Transverse colon (tissue), 4 donors: ENCODE measurements around the gene NCKAP5. TPM values are rescaled to one million over a fixed set of nuclear protein-coding genes. Genes with fewer than 3 reads are reported as not detected.

Experiments
- DNase-seq: peaks from one replicate; pipeline ENCODE4 v3.0.0-alpha.2; 2019
- H3K27ac ChIP-seq, 4 donors: fragments of 200-600 bp; sonication (generic); 2 replicates each; pipeline ENCODE4 v1.5.1; 2016 to 2018; ENCODE audit warnings: inconsistent platforms in 4 of 4
- H3K27me3 ChIP-seq: fragments of 200-600 bp; sonication (generic); 2 replicates; pipeline ENCODE4 v1.5.1; 2017; ENCODE audit warnings: inconsistent platforms
- H3K36me3 ChIP-seq, 4 donors: fragments of 200-600 bp; sonication (generic); 2 replicates each; pipeline ENCODE4 v1.5.1; 2017 to 2019; ENCODE audit warnings: inconsistent platforms in 4 of 4
- H3K4me1 ChIP-seq, 4 donors: fragments of 200-600 bp; sonication (generic); 2 replicates each; pipeline ENCODE4 v1.5.1; 2017 to 2020; ENCODE audit warnings: inconsistent platforms in 4 of 4
- H3K4me3 ChIP-seq, 4 donors: fragments of 200-600 bp; sonication (generic); 1 replicate in 1 of 4; 2 replicates in 3 of 4; pipeline versions ENCODE4 v1.5.1 to v1.6.1; 2017 to 2019; ENCODE audit warnings: inconsistent platforms in 4 of 4
- H3K9me3 ChIP-seq, 2 donors: fragments of 200-600 bp; sonication (generic); 2 replicates each; pipeline ENCODE4 v1.5.1; 2017 to 2019; ENCODE audit warnings: inconsistent platforms in 2 of 2
- EP300 ChIP-seq: sonication (generic); formaldehyde crosslinking; IDR thresholded peaks from one replicate; pipeline ENCODE4 v1.6.1; 2017; ENCODE audit warnings: antibody characterized with exemption, low read depth
- POLR2A ChIP-seq: fragments of 450-650 bp; IDR thresholded peaks from one replicate; pipeline ENCODE4 v1.6.1; 2016; ENCODE audit warnings: antibody characterized with exemption, mild to moderate bottlenecking, moderate library complexity
- POLR2AphosphoS5 ChIP-seq, 3 donors: sonication (generic); formaldehyde crosslinking; IDR thresholded peaks; one replicate each; pipeline ENCODE4 v1.6.1; 2016; ENCODE audit warnings: antibody characterized with exemption in 3 of 3
- WGBS, 2 donors: methylation state at CpG; one replicate each; pipeline ENCODE4 v1.1.5; 2018; ENCODE audit warnings: low coverage in 1 of 2; 5-methylcytosine and 5-hydroxymethylcytosine counted together
- in situ Hi-C, 4 donors: fragments of 200-750 bp; cut with MboI; loops; one replicate each; pipeline versions ENCODE4 v1.15.0 to v1.15.1; 2017; ENCODE audit warnings: low sequenced_read_pairs in 3 of 4, low pct_ligation_motif_present in 1 of 4, low pct_unique_long_range_greater_than_20kb in 1 of 4
- intact Hi-C: fragments of 100-400 bp; cut with DNase I; formaldehyde crosslinking; loops from one replicate; pipeline ENCODE4 v1.15.1; 2023; ENCODE audit warnings: low total_unique reads
- total RNA-seq, 4 donors: library from RNA; depleted of rRNA; stranded (reverse); fragments of >200 nt; gene quantifications; one replicate each; pipeline ENCODE4 v1.1.0, GENCODE V29; 2016
- TF ChIP-seq, protein P1 (sequence below), 5 experiments: fragments of 200-600 bp in 3 of 5; fragments of 450-650 bp in 2 of 5; sonication (generic) in 3 of 5; IDR thresholded peaks; 1 replicate in 2 of 5; 2 replicates in 3 of 5; pipeline ENCODE4 v1.5.1; 2016 to 2017; ENCODE audit warnings: antibody characterized with exemption in 5 of 5, inconsistent platforms in 3 of 5, mild to moderate bottlenecking in 2 of 5, moderate library complexity in 1 of 5

Gene NCKAP5
- total RNA-seq, 4 donors from 2014 or later, result 1.1 to 10.9 (median 5.0) TPM

DNA sequence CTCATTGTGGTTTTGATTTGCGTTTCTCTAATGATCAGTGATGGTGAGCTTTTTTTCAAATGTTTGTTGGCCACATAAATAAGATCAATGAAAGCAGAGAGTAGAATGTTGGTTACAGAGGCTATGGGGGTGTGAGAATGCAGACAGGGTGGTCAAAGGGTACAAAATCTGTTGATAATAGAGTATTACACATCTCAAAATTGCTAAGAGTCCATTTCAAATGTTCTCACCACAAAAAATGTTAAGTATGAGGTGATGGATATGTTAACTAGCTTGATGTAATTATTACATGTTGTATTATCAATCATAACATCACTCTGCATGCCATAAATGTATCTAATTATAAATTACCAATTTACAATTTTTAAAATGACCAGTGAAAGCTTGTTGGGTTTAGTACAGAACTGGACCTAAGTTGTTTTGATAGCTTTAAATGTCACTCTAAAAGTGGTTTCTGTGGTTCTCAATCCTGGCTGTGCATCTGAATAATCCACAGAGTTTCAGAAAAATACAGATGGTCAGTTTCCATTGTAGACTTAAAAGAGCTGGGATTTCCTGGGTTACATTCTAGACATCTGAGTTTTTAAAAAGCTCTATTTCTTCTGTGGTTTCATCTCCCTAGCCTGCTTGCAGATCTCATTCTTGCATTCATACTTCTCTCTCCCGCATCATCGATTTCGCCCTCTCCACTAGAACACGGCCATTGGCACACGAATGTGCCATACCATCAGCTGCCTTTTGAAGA lies 612.2 kb downstream of the NCKAP5 start:
- in situ Hi-C loops, result no loop called here

DNA sequence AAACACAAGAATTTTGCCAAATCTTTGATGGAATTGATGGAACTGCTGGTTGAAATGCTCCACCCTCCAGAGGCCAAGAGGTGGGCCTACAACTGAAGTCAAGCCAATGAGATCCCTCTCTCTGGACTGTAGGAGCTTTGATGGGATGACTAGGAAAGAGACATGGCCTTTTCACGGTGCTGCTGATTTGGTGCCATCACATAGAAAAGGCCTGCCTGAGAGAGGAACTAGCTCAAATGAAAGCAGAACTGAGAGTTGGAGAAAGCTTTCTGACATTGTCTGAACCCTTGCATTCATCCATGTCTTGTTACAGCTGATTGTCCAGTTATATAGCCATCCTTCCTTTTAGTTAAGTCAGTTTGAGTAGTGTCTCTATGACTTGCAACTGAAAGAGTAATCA lies 614.5 kb downstream of the NCKAP5 start:
- Histone ChIP-seq H3K9me3 (no peaks in the 10 kb centered on the region), H3K27ac (no peak overlapping the region), H3K4me1 (no peaks in the 10 kb centered on the region), H3K4me3 (no peak overlapping the region), H3K36me3 (no peaks in the 10 kb centered on the region), H3K27me3 (no peaks in the 10 kb centered on the region)
- DNase-seq, result no peak
- TF ChIP-seq POLR2AphosphoS5 (IDR thresholded peaks at IDR 0.05) (no peak), POLR2A (no peak)
- TF ChIP-seq, protein P1, sequence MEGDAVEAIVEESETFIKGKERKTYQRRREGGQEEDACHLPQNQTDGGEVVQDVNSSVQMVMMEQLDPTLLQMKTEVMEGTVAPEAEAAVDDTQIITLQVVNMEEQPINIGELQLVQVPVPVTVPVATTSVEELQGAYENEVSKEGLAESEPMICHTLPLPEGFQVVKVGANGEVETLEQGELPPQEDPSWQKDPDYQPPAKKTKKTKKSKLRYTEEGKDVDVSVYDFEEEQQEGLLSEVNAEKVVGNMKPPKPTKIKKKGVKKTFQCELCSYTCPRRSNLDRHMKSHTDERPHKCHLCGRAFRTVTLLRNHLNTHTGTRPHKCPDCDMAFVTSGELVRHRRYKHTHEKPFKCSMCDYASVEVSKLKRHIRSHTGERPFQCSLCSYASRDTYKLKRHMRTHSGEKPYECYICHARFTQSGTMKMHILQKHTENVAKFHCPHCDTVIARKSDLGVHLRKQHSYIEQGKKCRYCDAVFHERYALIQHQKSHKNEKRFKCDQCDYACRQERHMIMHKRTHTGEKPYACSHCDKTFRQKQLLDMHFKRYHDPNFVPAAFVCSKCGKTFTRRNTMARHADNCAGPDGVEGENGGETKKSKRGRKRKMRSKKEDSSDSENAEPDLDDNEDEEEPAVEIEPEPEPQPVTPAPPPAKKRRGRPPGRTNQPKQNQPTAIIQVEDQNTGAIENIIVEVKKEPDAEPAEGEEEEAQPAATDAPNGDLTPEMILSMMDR (IDR thresholded peaks at IDR 0.05), result no peak
- intact Hi-C loops (no loop called here), in situ Hi-C loops (no loop called here)
- WGBS, 2 donors, result 78 to 82% methylated on average over 1 of the region's 1 CpG

More for the DNA sequence above, 612.2 kb downstream of the NCKAP5 start:
- no peaks in the 10 kb centered on the region for H3K9me3 ChIP-seq
- H3K27ac ChIP-seq, result no peak overlapping the region
- H3K4me1 ChIP-seq, result no peaks in the 10 kb centered on the region
- H3K27me3 ChIP-seq, result no peaks in the 10 kb centered on the region
- 88 to 91% methylated on average over 6 of the region's 6 CpGs for WGBS, 2 donors
- no peak for TF ChIP-seq POLR2AphosphoS5 (IDR thresholded peaks at IDR 0.05)
- TF ChIP-seq POLR2A, result no peak
- no peak for TF ChIP-seq EP300
- TF ChIP-seq, protein P1 (IDR thresholded peaks at IDR 0.05), result peak in 1 of 5 experiments; percentile 2
- H3K4me3 ChIP-seq, result no peak overlapping the region
- no peak for DNase-seq
- intact Hi-C loops, result no loop called here
- no peaks in the 10 kb centered on the region for H3K36me3 ChIP-seq

DNA sequence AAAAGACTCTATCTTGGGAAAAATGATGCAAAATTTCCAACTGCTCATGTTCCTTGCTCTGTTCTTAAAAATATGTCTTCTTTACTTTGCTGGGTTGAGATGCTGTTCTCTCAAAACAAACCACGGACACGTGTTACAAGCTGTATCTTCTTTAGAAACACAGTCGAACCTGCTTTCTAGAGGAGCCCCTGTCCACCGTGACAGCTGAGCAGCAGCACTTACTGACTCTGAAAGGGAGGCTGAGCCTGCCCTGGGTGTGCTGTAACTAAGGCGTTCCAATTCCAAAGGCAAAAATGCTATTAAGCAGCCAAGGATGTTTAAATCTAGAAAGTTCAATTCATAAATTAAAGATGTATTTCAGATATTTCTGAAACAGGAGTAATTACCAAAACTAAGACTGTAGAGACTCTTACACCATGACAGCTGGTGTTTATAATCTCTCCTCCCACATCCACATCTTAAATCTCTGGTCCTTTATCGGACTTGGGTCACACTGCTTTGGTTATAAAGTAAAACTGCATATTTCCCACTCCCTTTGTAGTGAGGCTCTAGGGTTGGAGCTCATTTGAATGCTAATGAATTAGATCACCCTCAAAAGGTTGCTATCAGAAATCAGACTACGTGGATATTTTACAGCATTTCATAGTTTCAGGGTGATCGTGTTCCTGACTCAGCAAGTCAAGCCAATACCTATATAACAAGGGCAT lies 617.1 kb downstream of the NCKAP5 start:
- TF ChIP-seq EP300, result no peak
- no peak for TF ChIP-seq POLR2A
- no peak for TF ChIP-seq POLR2AphosphoS5 (IDR thresholded peaks at IDR 0.05)
- TF ChIP-seq, protein P1 (IDR thresholded peaks at IDR 0.05), result no peak
- 59 to 66% methylated on average over 5 to 8 of the region's 8 CpGs for WGBS, 2 donors

DNA sequence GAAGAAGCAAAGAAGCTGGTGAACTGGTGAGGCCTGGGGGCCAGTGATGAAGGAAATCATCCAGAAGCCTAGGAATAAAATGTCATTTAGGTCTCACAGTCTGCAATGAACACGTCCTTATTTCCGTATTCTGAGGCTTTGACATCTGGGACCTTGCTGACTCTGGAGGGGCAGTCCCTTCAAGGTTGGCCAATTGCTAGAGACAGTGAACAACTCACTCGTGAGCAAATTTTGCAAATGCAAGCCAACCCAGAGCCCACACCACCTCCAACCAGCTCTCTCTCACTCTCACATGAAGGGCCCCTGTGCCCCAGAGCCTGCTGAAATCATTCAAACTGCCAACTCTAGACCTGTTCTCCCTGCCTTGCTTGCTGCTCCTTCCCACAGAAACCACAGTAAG lies 619.2 kb downstream of the NCKAP5 start:
- intact Hi-C loops (no loop called here), in situ Hi-C loops (no loop called here)
- H3K27me3 ChIP-seq, result no peaks in the 10 kb centered on the region
- H3K9me3 ChIP-seq, result no peaks in the 10 kb centered on the region
- no peak overlapping the region for H3K27ac ChIP-seq
- TF ChIP-seq POLR2AphosphoS5 (IDR thresholded peaks at IDR 0.05) (no peak), EP300 (no peak), POLR2A (no peak)
- TF ChIP-seq, protein P1 (IDR thresholded peaks at IDR 0.05), result no peak
- H3K4me1 ChIP-seq, result no peaks in the 10 kb centered on the region
- H3K36me3 ChIP-seq, result no peaks in the 10 kb centered on the region
- WGBS, 2 donors, result 94 to 100% methylated on average over 2 to 3 of the region's 3 CpGs
- no peak for DNase-seq
- H3K4me3 ChIP-seq, result no peak overlapping the region

More for the DNA sequence above, 617.1 kb downstream of the NCKAP5 start:
- in situ Hi-C loops (no loop called here), intact Hi-C loops (no loop called here)
- Histone ChIP-seq H3K9me3 (no peaks in the 10 kb centered on the region), H3K4me3 (no peak overlapping the region), H3K27ac (no peak overlapping the region), H3K4me1 (no peaks in the 10 kb centered on the region), H3K36me3 (no peaks in the 10 kb centered on the region), H3K27me3 (no peaks in the 10 kb centered on the region)
- DNase-seq, result no peak
